Effector memory CD4-positive, alpha-beta T cell (primary cell): ENCODE measurements around the gene LCN9.

Experiments used
- DNase-seq, 3 donors: peaks; one replicate each; pipeline ENCODE4 v3.0.0-alpha.2; 2020
- H3K27ac ChIP-seq: 2 replicates; pipeline ENCODE4 v1.7.0; 2013; ENCODE audit warnings: mild to moderate bottlenecking, low read length, moderate library complexity; ENCODE audit not compliant: insufficient read depth, poor library complexity, severe bottlenecking
- H3K27me3 ChIP-seq: replicated peaks from 2 replicates; pipeline ENCODE4 v1.7.0; 2013; ENCODE audit warnings: mild to moderate bottlenecking, low read length; ENCODE audit not compliant: insufficient read depth, control insufficient read depth, poor library complexity, severe bottlenecking
- H3K36me3 ChIP-seq: 2 replicates; pipeline ENCODE4 v1.7.0; 2013; ENCODE audit warnings: mild to moderate bottlenecking, low read length, moderate library complexity; ENCODE audit not compliant: control insufficient read depth, insufficient read depth
- H3K4me1 ChIP-seq: 2 replicates; pipeline ENCODE4 v1.7.0; 2013; ENCODE audit warnings: low read length, mild to moderate bottlenecking; ENCODE audit not compliant: control insufficient read depth, insufficient read depth, poor library complexity, severe bottlenecking
- H3K4me3 ChIP-seq: 2 replicates; pipeline ENCODE4 v1.7.0; 2013; ENCODE audit warnings: low read length, low read depth, mild to moderate bottlenecking; ENCODE audit not compliant: insufficient read depth, poor library complexity, severe bottlenecking
- H3K9me3 ChIP-seq: 2 replicates; pipeline ENCODE4 v1.7.0; 2013; ENCODE audit warnings: mild to moderate bottlenecking, low read length, moderate library complexity; ENCODE audit not compliant: control insufficient read depth

The LCN9 gene

DNA sequence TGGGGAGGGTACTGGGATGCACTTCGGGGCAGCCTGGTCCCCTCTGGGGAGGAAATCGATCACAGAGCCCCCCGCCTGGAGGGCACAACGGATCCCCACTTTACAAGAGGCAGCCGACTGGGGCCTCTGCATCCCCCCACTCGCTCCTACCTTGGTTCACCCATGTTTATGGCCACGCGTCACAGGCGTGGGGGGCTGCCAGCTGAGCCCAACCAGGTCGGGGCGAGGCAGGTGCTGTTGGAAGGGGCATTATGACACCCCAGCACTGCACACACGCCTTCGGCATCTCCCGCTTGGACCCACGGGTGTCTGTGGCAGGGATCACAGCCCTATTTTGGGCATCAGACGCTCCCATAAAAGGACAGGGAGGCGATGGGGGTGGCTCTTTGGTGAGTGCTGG, 21.6 kb downstream of the LCN9 start:
- no peaks in the 10 kb centered on the region for H3K4me1 ChIP-seq

GRCh38 chr9:135687216-135687615, 24.1 kb downstream of the LCN9 start:
- Histone ChIP-seq H3K36me3 (no peaks in the 10 kb centered on the region), H3K9me3 (no peaks in the 10 kb centered on the region), H3K4me3 (no peak overlapping the region), H3K27ac (no peak overlapping the region), H3K27me3 (no peaks in the 10 kb centered on the region), H3K4me1 (no peaks in the 10 kb centered on the region)
- no peak for DNase-seq

More for the DNA sequence above, 21.6 kb downstream of the LCN9 start:
- Histone ChIP-seq H3K4me3 (no peak overlapping the region), H3K36me3 (no peaks in the 10 kb centered on the region), H3K9me3 (no peaks in the 10 kb centered on the region), H3K27ac (no peak overlapping the region), H3K27me3 (no peaks in the 10 kb centered on the region)
- no peak for DNase-seq

- H3K4me3 ChIP-seq = no peak overlapping the region
- no peaks in the 10 kb centered on the region for H3K27me3 ChIP-seq
- H3K9me3 ChIP-seq = no peaks in the 10 kb centered on the region
- no peak for DNase-seq
- H3K27ac ChIP-seq = no peak overlapping the region
- no peaks in the 10 kb centered on the region for H3K36me3 ChIP-seq
- no peaks in the 10 kb centered on the region for H3K4me1 ChIP-seq
Measured at GRCh38 chr9:135689011-135689410, 25.9 kb downstream of the LCN9 start.

DNA sequence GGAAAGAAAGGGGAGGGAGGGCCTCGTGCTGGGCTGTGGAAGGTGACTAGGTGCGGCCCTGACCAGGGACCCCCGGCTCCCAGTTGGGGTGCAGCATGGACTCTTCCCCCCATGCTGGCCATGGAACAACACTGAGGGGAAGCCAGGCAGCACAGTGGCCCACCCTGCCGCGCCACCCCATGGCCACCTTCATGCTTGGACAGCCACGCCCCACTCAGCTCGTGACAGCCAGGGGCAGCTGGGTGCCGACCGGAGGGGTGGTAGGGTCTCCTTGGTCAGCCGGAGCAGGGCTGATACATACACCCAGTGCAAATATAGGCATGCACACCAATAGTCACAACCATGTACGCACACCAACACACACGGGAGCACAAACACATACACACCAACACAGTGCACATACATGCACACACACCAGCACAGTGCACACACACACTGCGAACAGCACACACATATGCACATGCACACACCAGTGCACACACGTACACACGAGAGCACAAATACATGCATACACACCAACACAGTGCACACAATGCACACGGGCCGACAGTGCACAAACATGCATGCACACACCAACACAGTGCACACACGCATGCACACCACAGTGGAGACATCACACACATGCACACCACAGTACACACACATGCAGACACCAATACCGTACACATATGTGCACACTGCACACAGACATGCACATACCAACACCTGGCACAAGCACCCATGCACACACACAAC, 27.9 kb downstream of the LCN9 start:
- no peaks in the 10 kb centered on the region for H3K4me1 ChIP-seq
- H3K9me3 ChIP-seq = no peaks in the 10 kb centered on the region
- H3K27ac ChIP-seq = no peak overlapping the region
- H3K36me3 ChIP-seq = no peaks in the 10 kb centered on the region
- no peak overlapping the region for H3K4me3 ChIP-seq
- H3K27me3 ChIP-seq = no peaks in the 10 kb centered on the region
- no peak for DNase-seq

DNA sequence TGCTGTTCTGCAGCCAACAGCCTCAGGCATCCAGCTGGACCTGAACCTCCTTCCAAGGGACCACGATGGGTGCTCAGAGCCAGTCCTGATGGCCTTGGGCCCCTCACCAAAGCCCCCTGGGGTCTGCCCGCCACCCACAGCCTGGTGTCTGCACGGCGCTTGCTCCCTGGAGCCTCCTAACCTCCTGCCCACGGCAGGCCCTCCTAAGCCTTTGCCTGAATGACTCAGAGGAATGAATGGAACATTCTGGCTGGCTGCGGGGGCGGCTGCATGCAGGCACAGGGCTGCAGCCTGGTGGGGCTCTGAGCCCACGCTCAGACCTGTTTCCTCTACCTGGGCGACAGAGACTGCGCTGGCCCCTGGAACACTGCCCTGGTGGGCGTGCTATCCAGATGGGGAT, 29.3 kb downstream of the LCN9 start:
- H3K9me3 ChIP-seq = no peaks in the 10 kb centered on the region
- no peak overlapping the region for H3K4me3 ChIP-seq
- H3K36me3 ChIP-seq = no peaks in the 10 kb centered on the region
- DNase-seq = no peak
- H3K4me1 ChIP-seq = no peaks in the 10 kb centered on the region
- no peaks in the 10 kb centered on the region for H3K27me3 ChIP-seq
- H3K27ac ChIP-seq = no peak overlapping the region

DNA sequence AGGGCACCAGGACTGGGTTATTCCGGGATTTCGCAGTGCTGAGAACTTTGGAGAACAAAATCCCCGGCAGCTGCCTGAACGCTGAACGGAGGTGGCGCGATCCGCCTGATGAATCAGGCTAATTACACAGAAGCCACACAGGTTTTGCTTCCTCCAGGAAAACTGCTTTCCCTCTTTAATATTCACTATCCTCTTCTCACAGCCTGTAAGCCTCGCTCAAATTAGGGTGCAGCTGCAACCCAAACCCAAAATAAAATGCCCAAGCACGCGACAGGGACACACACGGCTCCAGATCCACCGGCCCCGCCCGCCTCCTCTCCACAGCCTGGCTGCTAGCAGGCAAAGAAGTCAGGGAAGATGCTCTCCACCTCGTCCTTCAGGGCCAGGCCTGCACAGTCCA, 30.2 kb downstream of the LCN9 start:
- no peaks in the 10 kb centered on the region for H3K27me3 ChIP-seq

GRCh38 chr9:135693771-135694170, 30.7 kb downstream of the LCN9 start:
- H3K27me3 ChIP-seq = no peaks in the 10 kb centered on the region
- H3K36me3 ChIP-seq = no peaks in the 10 kb centered on the region
- H3K27ac ChIP-seq = no peak overlapping the region
- no peak for DNase-seq
- H3K4me3 ChIP-seq = no peak overlapping the region
- no peaks in the 10 kb centered on the region for H3K4me1 ChIP-seq
- no peaks in the 10 kb centered on the region for H3K9me3 ChIP-seq

More for the DNA sequence above, 30.2 kb downstream of the LCN9 start:
- Histone ChIP-seq H3K9me3 (no peaks in the 10 kb centered on the region), H3K4me1 (no peaks in the 10 kb centered on the region), H3K4me3 (no peak overlapping the region), H3K27ac (no peak overlapping the region), H3K36me3 (no peaks in the 10 kb centered on the region)
- DNase-seq = no peak

DNA sequence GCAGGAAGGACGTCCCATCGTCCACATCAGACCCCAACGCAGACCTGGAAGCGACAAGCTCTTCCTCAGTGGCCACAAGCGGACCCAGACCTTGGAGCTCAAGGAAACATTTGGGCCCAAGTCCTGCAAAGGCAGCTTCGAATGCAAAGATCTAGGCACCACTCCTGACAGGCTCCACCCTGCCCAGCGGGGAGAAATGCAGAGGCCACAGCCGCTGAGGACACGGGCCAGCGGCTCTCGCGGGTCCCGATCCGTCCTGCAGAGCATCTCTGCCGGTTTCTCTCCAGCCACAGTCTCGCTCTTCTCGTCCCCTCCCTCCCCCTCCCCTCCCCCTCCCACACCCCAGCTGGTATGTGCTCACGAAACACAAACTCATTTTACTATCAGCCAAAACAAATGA, 31.3 kb downstream of the LCN9 start:
- DNase-seq = no peak
- H3K4me1 ChIP-seq = no peaks in the 10 kb centered on the region
- no peaks in the 10 kb centered on the region for H3K27me3 ChIP-seq

GRCh38 chr9:135695036-135695435, 31.9 kb downstream of the LCN9 start:
- H3K27me3 ChIP-seq = no peaks in the 10 kb centered on the region
- H3K9me3 ChIP-seq = no peaks in the 10 kb centered on the region
- H3K27ac ChIP-seq = no peak overlapping the region
- H3K36me3 ChIP-seq = no peaks in the 10 kb centered on the region
- DNase-seq = no peak
- H3K4me3 ChIP-seq = no peak overlapping the region
- no peaks in the 10 kb centered on the region for H3K4me1 ChIP-seq

More for the DNA sequence above, 31.3 kb downstream of the LCN9 start:
- no peak overlapping the region for H3K4me3 ChIP-seq
- no peak overlapping the region for H3K27ac ChIP-seq
- no peaks in the 10 kb centered on the region for H3K36me3 ChIP-seq
- H3K9me3 ChIP-seq = no peaks in the 10 kb centered on the region

GRCh38 chr9:135695642-135696041, 32.5 kb downstream of the LCN9 start:
- Histone ChIP-seq H3K27ac (no peak overlapping the region), H3K27me3 (no peaks in the 10 kb centered on the region), H3K36me3 (no peaks in the 10 kb centered on the region), H3K4me3 (no peak overlapping the region), H3K9me3 (no peaks in the 10 kb centered on the region), H3K4me1 (no peaks in the 10 kb centered on the region)
- DNase-seq = no peak
